Measurements from ENCODE around the gene SH3TC1.

- no peak for TF ChIP-seq CTCF (IDR thresholded peaks at IDR 0.05)
- no peak for TF ChIP-seq POLR2A (IDR thresholded peaks at IDR 0.05)
Measured at GRCh38 chr4:8221476-8221875, 22.4 kb downstream of the SH3TC1 start.

Data from adrenal gland (tissue), 5 donors.